GM12865 (cell line): ENCODE measurements around the gene DNAJB6.

Experiments
- DNase-seq: peaks from one replicate; pipeline ENCODE4 v3.0.0; 2010; ENCODE audit warnings: low read depth
- H3K4me3 ChIP-seq: 2 replicates; pipeline ENCODE4 v1.5.1; 2011; ENCODE audit warnings: mild to moderate bottlenecking, low read depth, low read length, control low read depth
- CTCF ChIP-seq: IDR thresholded peaks from 2 replicates; pipeline ENCODE4 v1.5.1; 2011; ENCODE audit warnings: low read length, control low read depth, low read depth, inconsistent platforms; ENCODE audit not compliant: insufficient read depth; ENCODE audit errors: missing control alignments

Gene DNAJB6

GRCh38 chr7:157362729-157363128 is 25.9 kb downstream of the DNAJB6 start:
- DNase-seq = no peak
- TF ChIP-seq CTCF = no peak
- no peak overlapping the region for H3K4me3 ChIP-seq

GRCh38 chr7:157366722-157367121 is 29.9 kb downstream of the DNAJB6 start:
- H3K4me3 ChIP-seq = no peak overlapping the region
- TF ChIP-seq CTCF = no peak
- DNase-seq = no peak

GRCh38 chr7:157368955-157369354 is 32.2 kb downstream of the DNAJB6 start:
- no peak for TF ChIP-seq CTCF
- H3K4me3 ChIP-seq = no peak overlapping the region
- DNase-seq = no peak

- TF ChIP-seq CTCF = no peak
These were observed 33.9 kb downstream of the DNAJB6 start for GRCh38 chr7:157370742-157371141.

GRCh38 chr7:157371296-157371695 is 34.5 kb downstream of the DNAJB6 start:
- H3K4me3 ChIP-seq = no peak overlapping the region
- DNase-seq = no peak
- no peak for TF ChIP-seq CTCF

More at GRCh38 chr7:157370742-157371141, 33.9 kb downstream of the DNAJB6 start:
- H3K4me3 ChIP-seq = no peak overlapping the region
- DNase-seq = no peak

GRCh38 chr7:157372300-157373232 is 35.8 kb downstream of the DNAJB6 start:
- DNase-seq = no peak
- TF ChIP-seq CTCF = no peak
- H3K4me3 ChIP-seq = no peak overlapping the region
